ENCODE results near the gene AKR7A2.

- no peak for TF ChIP-seq CTCF (conservative IDR thresholded peaks at IDR 0.05 in 1 of 2, IDR thresholded peaks at IDR 0.05 in 1 of 2; ENCODE audit: extremely low read depth in 1 of 2, insufficient read depth in 1 of 2, low read depth in 1 of 2, low read length in 2 of 2)
- no peak for TF ChIP-seq EZH2 (IDR thresholded peaks at IDR 0.05; ENCODE audit: borderline replicate concordance, low read length)
These were observed 38.1 kb upstream of the AKR7A2 start for GRCh38 chr1:19349999-19350398.
